Measurements from ENCODE around the gene MYH9. TPM values are rescaled to one million over a fixed set of nuclear protein-coding genes. Genes with fewer than 3 reads are reported as not detected.

MYH9 gene
- total RNA-seq, 1 experiment from 2014 or later, result 258 TPM

- Histone ChIP-seq H3K79me2 (ENCODE audit: insufficient read depth, low read length) (peaks cover 4% of the 10 kb centered on the region; the same call in 1 of the 2 replicates), H3K27ac (ENCODE audit: low read depth, low read length) (no peak overlapping the region), H2AFZ (ENCODE audit: low read depth, low read length, poor library complexity, severe bottlenecking) (no peak overlapping the region), H3K9me3 (ENCODE audit: control insufficient read depth in 1 of 2, insufficient read depth in 1 of 2, low read depth in 1 of 2, low read length in 2 of 2) (no peaks in the 10 kb centered on the region), H3K4me1 (ENCODE audit: control insufficient read depth in 1 of 2, insufficient read depth in 2 of 2, low read length in 2 of 2) (no peaks in the 10 kb centered on the region), H3K4me3 (replicated peaks in 1 of 2; ENCODE audit: low read depth in 1 of 2, low read length in 2 of 2) (no peak overlapping the region), H4K20me1 (ENCODE audit: insufficient read depth) (no peaks in the 10 kb centered on the region; the same call in 1 of the 2 replicates), H3K9me2 (ENCODE audit: insufficient read depth) (no peaks in the 10 kb centered on the region), H3K4me2 (ENCODE audit: low read length) (no peak overlapping the region), H3K27me3 (ENCODE audit: insufficient read depth, low read length) (no peaks in the 10 kb centered on the region), H3K9ac (ENCODE audit: low read length) (no peak overlapping the region), H3K36me3 (ENCODE audit: control insufficient read depth in 1 of 2, insufficient read depth in 2 of 2, low read length in 2 of 2) (peaks cover 46 to 54% of the 10 kb centered on the region in 2 experiments)
- TF ChIP-seq EGR1 (IDR thresholded peaks at IDR 0.05; ENCODE audit: low read depth) (no peak), RAD21 (IDR thresholded peaks at IDR 0.05; ENCODE audit: low read depth) (no peak), ZNF274 (IDR thresholded peaks at IDR 0.05; ENCODE audit: low read depth, low read length) (no peak), FOSL1 (IDR thresholded peaks at IDR 0.05; ENCODE audit: low read depth) (no peak), SRF (IDR thresholded peaks at IDR 0.05; ENCODE audit: low read depth) (no peak), CBX3 (IDR thresholded peaks at IDR 0.05; ENCODE audit: low read depth) (no peak), SIN3A (IDR thresholded peaks at IDR 0.05; ENCODE audit: low read depth) (no peak), JUND (IDR thresholded peaks at IDR 0.05) (no peak), ELF1 (IDR thresholded peaks at IDR 0.05; ENCODE audit: borderline replicate concordance, low read depth) (no peak), MAX (IDR thresholded peaks at IDR 0.05) (no peak), POLR2AphosphoS5 (IDR thresholded peaks at IDR 0.05; ENCODE audit: low read depth, low read length) (no peak)
- no peak for DNase-seq (ENCODE audit: low read depth, low spot score)
- ATAC-seq, result no peak
- POLR2A ChIA-PET, result no interaction called here
- CTCF ChIA-PET, result no interaction called here
- intact Hi-C loops (cut with micrococcal nuclease), result no loop called here
- RAD21 ChIA-PET (ENCODE audit: low non-redundant PET in 1 of 2, low total read pairs in 2 of 2, uncharacterized antibody in 2 of 2, unreplicated experiment in 2 of 2), result no interaction called here
- no TSS peak for BruUV-seq (replicated peaks)
Observed at GRCh38 chr22:36303874-36304273, 83.9 kb downstream of the MYH9 start.

- H3K79me2 ChIP-seq (ENCODE audit: insufficient read depth, low read length), result peaks cover 4% of the 10 kb centered on the region; the same call in 1 of the 2 replicates
- intact Hi-C loops (cut with micrococcal nuclease), result no loop called here
- peaks cover 46 to 57% of the 10 kb centered on the region in 2 experiments for H3K36me3 ChIP-seq (ENCODE audit: control insufficient read depth in 1 of 2, insufficient read depth in 2 of 2, low read length in 2 of 2)
- no peaks in the 10 kb centered on the region; the same call in 1 of the 2 replicates for H4K20me1 ChIP-seq (ENCODE audit: insufficient read depth)
- RAD21 ChIA-PET (ENCODE audit: low non-redundant PET in 1 of 2, low total read pairs in 2 of 2, uncharacterized antibody in 2 of 2, unreplicated experiment in 2 of 2), result interaction anchor here in 1 of 2 experiments (1.3 kb wide), 1 partner anchor 167 kb away, joined by 3 read pairs; no protein-coding TSS in a partner anchor
- POLR2A ChIA-PET, result no interaction called here
- H2AFZ ChIP-seq (ENCODE audit: low read depth, low read length, poor library complexity, severe bottlenecking), result no peak overlapping the region
- H3K27ac ChIP-seq (ENCODE audit: low read depth, low read length), result no peak overlapping the region; the same call in 1 of the 2 replicates
- TF ChIP-seq REST (IDR thresholded peaks at IDR 0.05; ENCODE audit: low read depth) (no peak), ZFX (IDR thresholded peaks at IDR 0.05) (no peak), JUND (IDR thresholded peaks at IDR 0.05) (no peak), EZH2phosphoT487 (IDR thresholded peaks at IDR 0.05; ENCODE audit: borderline replicate concordance) (no peak), POLR2AphosphoS5 (IDR thresholded peaks at IDR 0.05; ENCODE audit: low read depth, low read length) (no peak), CEBPB (IDR thresholded peaks at IDR 0.05; ENCODE audit: low read depth) (no peak), ZBTB33 (IDR thresholded peaks at IDR 0.05; ENCODE audit: extremely low read depth, insufficient replicate concordance, low read length) (no peak), SIN3A (IDR thresholded peaks at IDR 0.05; ENCODE audit: low read depth) (no peak), SRF (IDR thresholded peaks at IDR 0.05; ENCODE audit: low read depth) (no peak), FOSL1 (IDR thresholded peaks at IDR 0.05; ENCODE audit: low read depth) (no peak)
- CTCF ChIA-PET, result interaction anchor here (1.1 to 3.8 kb wide), 2 partner anchors 164 to 208 kb away, joined by 3 to 20 read pairs; no protein-coding TSS in a partner anchor
- H3K4me3 ChIP-seq (replicated peaks in 1 of 2; ENCODE audit: low read depth in 1 of 2, low read length in 2 of 2), result no peak overlapping the region
- H3K9me3 ChIP-seq (ENCODE audit: control insufficient read depth in 1 of 2, insufficient read depth in 1 of 2, low read depth in 1 of 2, low read length in 2 of 2), result no peaks in the 10 kb centered on the region
- no peaks in the 10 kb centered on the region for H3K9me2 ChIP-seq (ENCODE audit: insufficient read depth)
- H3K27me3 ChIP-seq (ENCODE audit: insufficient read depth, low read length), result no peaks in the 10 kb centered on the region
- DNase-seq (ENCODE audit: low read depth, low spot score), result no peak
- no peak overlapping the region for H3K4me2 ChIP-seq (ENCODE audit: low read length)
- H3K9ac ChIP-seq (ENCODE audit: low read length), result no peak overlapping the region
- no peak for ATAC-seq
- no TSS peak for BruUV-seq (replicated peaks)
- H3K4me1 ChIP-seq (ENCODE audit: control insufficient read depth in 1 of 2, insufficient read depth in 2 of 2, low read length in 2 of 2), result no peaks in the 10 kb centered on the region
Observed at GRCh38 chr22:36303115-36303467, 84.7 kb downstream of the MYH9 start.

Measured in HCT116 (cell line).